ENCODE results near the gene FAM83E. TPM values are rescaled to one million over a fixed set of nuclear protein-coding genes. Genes with fewer than 3 reads are reported as not detected.

The FAM83E gene
- total and polyA plus RNA-seq, 10 of the 15 experiments (the other 5 are each of a cell fraction or from before 2014, with no cell fraction given): 0.14 to 2.5 (median 0.33) TPM; not detected in 4

DNA sequence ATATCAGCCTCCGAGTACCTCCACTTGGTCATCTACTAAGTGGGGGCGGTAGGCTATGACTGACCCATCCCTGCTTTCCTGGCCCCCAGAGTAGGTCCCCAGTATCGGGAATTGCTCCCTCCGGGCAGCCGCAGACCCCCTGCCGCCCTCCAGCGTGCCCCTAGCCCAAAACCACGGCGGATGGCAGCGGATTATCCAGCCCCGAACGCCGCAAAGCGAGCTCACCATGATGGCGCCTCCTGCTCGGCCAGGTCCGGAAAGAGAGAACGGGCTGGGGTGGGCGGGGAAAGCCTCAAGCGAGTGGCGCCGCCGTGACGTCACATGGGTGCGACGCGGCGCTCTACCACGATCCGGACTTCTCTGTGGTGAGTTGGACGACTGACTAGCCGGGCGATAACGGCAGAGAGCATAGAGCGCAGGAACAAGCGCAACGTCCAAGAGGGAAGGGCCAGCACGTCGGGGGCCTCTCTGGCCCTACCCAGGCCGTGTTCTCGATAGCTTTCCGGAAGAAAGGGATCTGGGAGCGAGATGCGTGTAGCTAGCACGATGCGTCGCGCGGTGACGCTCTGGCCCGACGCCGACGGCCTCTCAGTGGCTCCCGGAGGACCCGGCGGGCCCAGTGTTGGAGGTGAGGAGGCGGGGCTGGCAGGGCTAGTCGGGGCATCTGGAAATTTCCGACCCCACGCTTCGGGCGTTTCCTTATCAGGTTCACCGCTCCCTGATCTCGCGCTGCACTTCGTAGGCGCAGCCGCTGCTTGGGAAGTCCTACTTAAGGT is 4.2 kb upstream of the FAM83E start, which contains the start of the genes RPL18 and SPHK2 (continued):
- peak; percentile 76 for TF ChIP-seq SMAD1 (IDR thresholded peaks at IDR 0.05; ENCODE audit: low read depth, partially characterized antibody)
- TF ChIP-seq, protein P1, sequence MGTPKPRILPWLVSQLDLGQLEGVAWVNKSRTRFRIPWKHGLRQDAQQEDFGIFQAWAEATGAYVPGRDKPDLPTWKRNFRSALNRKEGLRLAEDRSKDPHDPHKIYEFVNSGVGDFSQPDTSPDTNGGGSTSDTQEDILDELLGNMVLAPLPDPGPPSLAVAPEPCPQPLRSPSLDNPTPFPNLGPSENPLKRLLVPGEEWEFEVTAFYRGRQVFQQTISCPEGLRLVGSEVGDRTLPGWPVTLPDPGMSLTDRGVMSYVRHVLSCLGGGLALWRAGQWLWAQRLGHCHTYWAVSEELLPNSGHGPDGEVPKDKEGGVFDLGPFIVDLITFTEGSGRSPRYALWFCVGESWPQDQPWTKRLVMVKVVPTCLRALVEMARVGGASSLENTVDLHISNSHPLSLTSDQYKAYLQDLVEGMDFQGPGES (IDR thresholded peaks at IDR 0.05): 0 out of 2 replicates have a peak, but pooled peaks have one; percentile 6
- no peak for TF ChIP-seq CHD4 (IDR thresholded peaks at IDR 0.05)
- peak; percentile 73 for TF ChIP-seq SIX5 (IDR thresholded peaks at IDR 0.05; ENCODE audit: low read depth, low read length, severe bottlenecking)
- peak; percentile 90 for TF ChIP-seq POU2F2 (IDR thresholded peaks at IDR 0.05; ENCODE audit: borderline replicate concordance, low read depth, low read length)
- TF ChIP-seq RAD21 (IDR thresholded peaks at IDR 0.05; ENCODE audit: insufficient read depth, low read depth, low read length): no peak
- no peak for TF ChIP-seq SUPT20H (IDR thresholded peaks at IDR 0.05; ENCODE audit: borderline replicate concordance, control insufficient read depth, low read depth, low read length)
- TF ChIP-seq, protein P2, sequence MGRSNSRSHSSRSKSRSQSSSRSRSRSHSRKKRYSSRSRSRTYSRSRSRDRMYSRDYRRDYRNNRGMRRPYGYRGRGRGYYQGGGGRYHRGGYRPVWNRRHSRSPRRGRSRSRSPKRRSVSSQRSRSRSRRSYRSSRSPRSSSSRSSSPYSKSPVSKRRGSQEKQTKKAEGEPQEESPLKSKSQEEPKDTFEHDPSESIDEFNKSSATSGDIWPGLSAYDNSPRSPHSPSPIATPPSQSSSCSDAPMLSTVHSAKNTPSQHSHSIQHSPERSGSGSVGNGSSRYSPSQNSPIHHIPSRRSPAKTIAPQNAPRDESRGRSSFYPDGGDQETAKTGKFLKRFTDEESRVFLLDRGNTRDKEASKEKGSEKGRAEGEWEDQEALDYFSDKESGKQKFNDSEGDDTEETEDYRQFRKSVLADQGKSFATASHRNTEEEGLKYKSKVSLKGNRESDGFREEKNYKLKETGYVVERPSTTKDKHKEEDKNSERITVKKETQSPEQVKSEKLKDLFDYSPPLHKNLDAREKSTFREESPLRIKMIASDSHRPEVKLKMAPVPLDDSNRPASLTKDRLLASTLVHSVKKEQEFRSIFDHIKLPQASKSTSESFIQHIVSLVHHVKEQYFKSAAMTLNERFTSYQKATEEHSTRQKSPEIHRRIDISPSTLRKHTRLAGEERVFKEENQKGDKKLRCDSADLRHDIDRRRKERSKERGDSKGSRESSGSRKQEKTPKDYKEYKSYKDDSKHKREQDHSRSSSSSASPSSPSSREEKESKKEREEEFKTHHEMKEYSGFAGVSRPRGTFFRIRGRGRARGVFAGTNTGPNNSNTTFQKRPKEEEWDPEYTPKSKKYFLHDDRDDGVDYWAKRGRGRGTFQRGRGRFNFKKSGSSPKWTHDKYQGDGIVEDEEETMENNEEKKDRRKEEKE (IDR thresholded peaks at IDR 0.05): no peak
- TF ChIP-seq, protein P3, sequence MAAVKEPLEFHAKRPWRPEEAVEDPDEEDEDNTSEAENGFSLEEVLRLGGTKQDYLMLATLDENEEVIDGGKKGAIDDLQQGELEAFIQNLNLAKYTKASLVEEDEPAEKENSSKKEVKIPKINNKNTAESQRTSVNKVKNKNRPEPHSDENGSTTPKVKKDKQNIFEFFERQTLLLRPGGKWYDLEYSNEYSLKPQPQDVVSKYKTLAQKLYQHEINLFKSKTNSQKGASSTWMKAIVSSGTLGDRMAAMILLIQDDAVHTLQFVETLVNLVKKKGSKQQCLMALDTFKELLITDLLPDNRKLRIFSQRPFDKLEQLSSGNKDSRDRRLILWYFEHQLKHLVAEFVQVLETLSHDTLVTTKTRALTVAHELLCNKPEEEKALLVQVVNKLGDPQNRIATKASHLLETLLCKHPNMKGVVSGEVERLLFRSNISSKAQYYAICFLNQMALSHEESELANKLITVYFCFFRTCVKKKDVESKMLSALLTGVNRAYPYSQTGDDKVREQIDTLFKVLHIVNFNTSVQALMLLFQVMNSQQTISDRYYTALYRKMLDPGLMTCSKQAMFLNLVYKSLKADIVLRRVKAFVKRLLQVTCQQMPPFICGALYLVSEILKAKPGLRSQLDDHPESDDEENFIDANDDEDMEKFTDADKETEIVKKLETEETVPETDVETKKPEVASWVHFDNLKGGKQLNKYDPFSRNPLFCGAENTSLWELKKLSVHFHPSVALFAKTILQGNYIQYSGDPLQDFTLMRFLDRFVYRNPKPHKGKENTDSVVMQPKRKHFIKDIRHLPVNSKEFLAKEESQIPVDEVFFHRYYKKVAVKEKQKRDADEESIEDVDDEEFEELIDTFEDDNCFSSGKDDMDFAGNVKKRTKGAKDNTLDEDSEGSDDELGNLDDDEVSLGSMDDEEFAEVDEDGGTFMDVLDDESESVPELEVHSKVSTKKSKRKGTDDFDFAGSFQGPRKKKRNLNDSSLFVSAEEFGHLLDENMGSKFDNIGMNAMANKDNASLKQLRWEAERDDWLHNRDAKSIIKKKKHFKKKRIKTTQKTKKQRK (IDR thresholded peaks at IDR 0.05; ENCODE audit: low read depth, low read length): no peak
- peak; percentile 22; the same call in 1 of the 2 replicates for TF ChIP-seq TCF7 (IDR thresholded peaks at IDR 0.05; ENCODE audit: borderline replicate concordance)
- TF ChIP-seq NR2C2 (IDR thresholded peaks at IDR 0.05; ENCODE audit: borderline replicate concordance, control insufficient read depth, insufficient read length, low read depth): no peak
- TF ChIP-seq PAX5 (IDR thresholded peaks at IDR 0.05; ENCODE audit: borderline replicate concordance, low read depth, low read length): peak; percentile 39; the same call in 1 of the 2 replicates
- no peak for TF ChIP-seq KAT2A (conservative IDR thresholded peaks at IDR 0.05; ENCODE audit: control insufficient read depth, low read depth, low read length)
- TF ChIP-seq CHD2 (IDR thresholded peaks at IDR 0.05; ENCODE audit: borderline replicate concordance, low read depth, low read length): peak; percentile 81; the same call in 1 of the 2 replicates
- no peak for TF ChIP-seq RAD51 (IDR thresholded peaks at IDR 0.05)
- TF ChIP-seq YBX1 (IDR thresholded peaks at IDR 0.05): no peak
- peak; percentile 33 to 94; a peak in 3 of 4 replicates for TF ChIP-seq SRF (IDR thresholded peaks at IDR 0.05; ENCODE audit: low read depth in 2 of 2, low read length in 2 of 2)
- peak; percentile 97 for TF ChIP-seq TAF1 (IDR thresholded peaks at IDR 0.05; ENCODE audit: borderline replicate concordance, low read depth, low read length)
- peak; percentile 94 for TF ChIP-seq HCFC1 (IDR thresholded peaks at IDR 0.05; ENCODE audit: low read length)
- TF ChIP-seq CHD1 (IDR thresholded peaks at IDR 0.05; ENCODE audit: low read depth, low read length): no peak; the same call in 1 of the 2 replicates
- TF ChIP-seq RELA (IDR thresholded peaks at IDR 0.05; ENCODE audit: borderline replicate concordance, partially characterized antibody): peak; percentile 73
- peak; percentile 91 for TF ChIP-seq NR2C1 (IDR thresholded peaks at IDR 0.05)

Measured in GM12878 (cell line).